Activated gamma-delta T cell treated with anti-CD3 and anti-CD28 coated beads, Interleukin-2, amount 50 U/mL, for 16 hours (primary cell): ENCODE measurements around the gene PPM1H.

Experiments
- DNase-seq: peaks from one replicate; pipeline ENCODE4 v3.0.0-alpha.2; 2020; ENCODE audit warnings: low read depth

Gene PPM1H

DNA sequence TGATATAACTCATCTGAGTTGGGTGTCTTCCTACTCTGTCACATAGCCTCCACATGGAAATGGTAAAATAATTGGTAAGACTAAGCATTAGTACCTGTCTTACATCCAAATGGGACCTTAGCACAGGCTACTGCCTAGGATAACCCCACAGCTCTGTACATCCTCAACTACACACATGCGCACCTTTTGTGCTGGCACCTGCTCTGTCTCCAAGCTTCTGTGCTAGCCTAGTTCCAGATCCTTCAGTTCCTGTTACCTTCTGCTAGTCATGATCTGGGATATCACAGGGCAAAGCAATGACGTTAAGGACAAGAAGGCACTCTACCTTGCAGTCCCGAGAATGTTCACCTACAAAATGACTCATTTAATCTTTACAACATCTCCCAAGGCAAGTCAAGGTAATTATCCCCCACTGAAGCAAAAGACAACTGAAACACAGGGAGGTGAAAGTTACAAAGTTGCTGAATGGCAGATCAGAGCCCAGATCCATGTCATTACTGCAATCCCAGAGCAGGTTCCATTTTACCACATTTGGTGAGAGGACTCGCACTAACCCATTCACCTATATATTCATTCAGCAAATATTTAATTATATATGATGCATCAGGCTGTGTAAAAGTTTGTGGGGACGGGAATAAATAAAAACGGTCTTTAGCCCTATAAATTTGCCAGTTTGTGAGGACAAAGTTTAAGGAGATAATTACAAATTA is 61.7 kb downstream of the PPM1H start:
- DNase-seq = no peak

DNA sequence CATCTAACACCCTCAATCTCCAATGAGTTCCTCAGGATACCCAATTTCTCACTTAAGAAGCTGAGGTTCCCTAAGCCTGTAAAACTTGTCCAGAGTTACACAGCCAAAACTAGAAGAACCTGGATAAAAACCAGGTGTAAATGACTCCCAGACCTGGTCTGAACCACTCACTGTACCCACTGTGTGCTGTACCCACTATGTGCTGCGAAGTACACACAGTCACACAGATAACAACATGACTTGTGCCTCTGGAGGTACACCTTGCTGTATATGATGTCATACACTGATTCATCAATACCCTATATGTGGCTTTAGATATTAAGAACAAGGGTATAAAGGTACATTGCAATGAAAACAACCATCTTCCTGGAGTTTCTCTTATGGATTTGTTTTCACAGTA is 66.1 kb downstream of the PPM1H start:
- DNase-seq = no peak

- no peak for DNase-seq
Measured at GRCh38 chr12:62866451-62867082, 68.4 kb downstream of the PPM1H start.

- DNase-seq = no peak
Measured at GRCh38 chr12:62865937-62866336, 69.0 kb downstream of the PPM1H start.

- DNase-seq = no peak
Measured at GRCh38 chr12:62865065-62865464, 69.9 kb downstream of the PPM1H start.

DNA sequence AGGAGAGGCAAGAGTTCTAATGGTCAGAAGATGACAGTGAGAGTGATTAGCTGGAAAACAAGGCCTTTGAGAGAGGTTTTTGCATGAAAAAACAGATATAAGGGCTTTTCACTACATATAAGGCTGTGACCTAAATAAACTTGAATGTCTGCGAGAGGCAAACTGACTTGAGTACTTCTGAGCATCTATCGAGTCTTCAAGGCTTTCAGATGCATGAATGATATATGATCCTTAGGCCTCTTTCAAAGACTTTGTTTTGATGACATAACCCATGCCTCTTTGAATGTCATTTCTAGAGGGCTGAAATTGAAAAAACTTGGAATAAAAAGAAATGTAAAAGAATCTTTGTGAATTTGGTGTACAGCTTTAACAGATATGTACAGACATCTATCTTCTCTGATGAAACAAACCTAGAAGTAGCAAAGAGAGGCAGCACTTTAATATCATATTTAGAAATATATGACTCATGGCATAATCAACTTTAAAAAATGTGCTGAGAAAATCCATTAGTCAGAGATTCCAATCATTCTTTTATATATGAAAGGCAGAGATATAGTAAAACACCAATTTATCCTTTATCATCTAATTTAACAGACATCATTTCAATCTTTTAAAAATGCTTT is 72.6 kb downstream of the PPM1H start:
- no peak for DNase-seq

- DNase-seq = no peak
Measured at GRCh38 chr12:62861586-62861985, 73.4 kb downstream of the PPM1H start.

- DNase-seq = no peak
Measured at GRCh38 chr12:62860501-62861411, 74.2 kb downstream of the PPM1H start.

- DNase-seq = no peak
Measured at GRCh38 chr12:62860020-62860419, 74.9 kb downstream of the PPM1H start.

DNA sequence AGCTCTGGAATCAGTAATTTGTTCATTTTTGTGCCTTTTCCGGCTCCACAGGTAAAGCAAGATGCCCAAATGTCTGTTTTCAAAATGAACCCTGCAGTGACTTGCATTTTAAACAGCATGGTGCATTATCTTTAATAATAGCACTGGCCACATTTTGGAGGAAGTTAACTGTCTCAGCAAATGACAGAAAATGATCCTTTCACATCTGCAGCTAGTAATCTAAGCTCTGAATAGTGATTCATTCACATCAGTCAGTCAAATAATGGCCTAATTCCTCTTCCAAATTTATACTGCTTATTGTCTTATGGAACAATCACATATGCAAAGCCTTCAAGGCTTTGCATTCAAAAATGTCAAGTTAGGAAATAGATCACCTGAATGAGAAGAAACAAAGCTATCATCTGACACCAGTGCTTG is 75.6 kb downstream of the PPM1H start:
- no peak for DNase-seq

GRCh38 chr12:62856454-62856853 is 78.5 kb downstream of the PPM1H start:
- DNase-seq = no peak

GRCh38 chr12:62854024-62854423 is 80.9 kb downstream of the PPM1H start:
- no peak for DNase-seq

DNA sequence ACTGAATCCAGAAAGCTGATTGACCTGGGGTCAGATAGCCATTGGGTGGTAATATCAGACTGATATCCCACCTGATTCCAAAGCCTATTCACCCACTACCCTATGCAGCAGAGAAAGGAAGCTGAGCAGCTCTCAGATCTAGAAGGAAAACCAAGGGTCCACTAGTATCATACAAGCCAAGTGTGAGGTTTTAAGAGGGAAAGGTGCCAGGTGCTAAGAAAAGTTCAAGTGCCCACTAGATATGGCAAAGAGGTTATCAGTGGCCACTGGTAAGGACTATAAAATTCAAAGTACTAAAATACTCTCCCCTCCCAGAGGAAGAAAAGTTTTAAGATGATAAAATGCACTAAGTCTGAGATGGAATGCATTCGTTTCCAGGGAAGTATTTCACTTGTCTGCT is 85.6 kb downstream of the PPM1H start:
- no peak for DNase-seq

DNA sequence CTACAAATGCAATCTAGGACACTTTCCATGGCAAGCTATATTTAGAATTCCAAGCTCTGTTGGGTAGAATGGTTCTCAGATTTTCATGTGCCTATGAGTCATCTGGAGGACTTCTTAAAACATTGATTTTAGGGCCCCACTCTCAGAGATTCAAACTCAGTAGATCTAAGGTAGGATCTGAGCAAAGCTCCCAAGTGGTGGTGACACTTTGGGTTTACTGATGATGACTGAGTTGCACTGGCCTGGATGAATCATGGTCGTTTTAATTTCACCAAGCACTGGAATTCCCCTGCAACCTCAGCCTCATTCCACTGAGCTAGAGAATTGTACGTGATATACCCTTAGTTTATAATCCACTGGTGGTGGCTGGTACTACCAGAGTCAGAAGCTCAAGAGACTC is 86.5 kb downstream of the PPM1H start:
- DNase-seq = no peak

DNA sequence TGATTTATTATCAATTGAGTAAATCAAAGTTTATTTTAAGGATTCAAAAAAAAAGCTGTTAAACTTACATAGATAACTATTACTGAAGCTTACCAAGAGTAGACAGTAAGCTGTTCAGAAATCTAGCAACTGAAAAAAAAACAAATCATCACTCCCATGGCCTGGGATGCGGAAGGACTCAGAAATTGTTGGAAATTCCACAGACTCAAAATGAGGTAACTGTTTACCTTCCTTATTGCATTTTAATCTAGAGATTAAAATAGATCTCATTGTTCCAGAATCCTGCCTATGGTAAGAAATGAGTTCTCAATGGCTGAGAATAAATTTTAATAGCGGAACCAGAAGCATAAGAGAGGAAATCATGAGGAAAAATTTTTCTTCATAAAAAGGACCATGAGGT is 87.2 kb downstream of the PPM1H start:
- DNase-seq = no peak

GRCh38 chr12:62846491-62846890 is 88.5 kb downstream of the PPM1H start:
- no peak for DNase-seq

GRCh38 chr12:62844915-62845314 is 90.0 kb downstream of the PPM1H start:
- DNase-seq = no peak

- no peak for DNase-seq
Measured at GRCh38 chr12:62843716-62844115, 91.2 kb downstream of the PPM1H start.

DNA sequence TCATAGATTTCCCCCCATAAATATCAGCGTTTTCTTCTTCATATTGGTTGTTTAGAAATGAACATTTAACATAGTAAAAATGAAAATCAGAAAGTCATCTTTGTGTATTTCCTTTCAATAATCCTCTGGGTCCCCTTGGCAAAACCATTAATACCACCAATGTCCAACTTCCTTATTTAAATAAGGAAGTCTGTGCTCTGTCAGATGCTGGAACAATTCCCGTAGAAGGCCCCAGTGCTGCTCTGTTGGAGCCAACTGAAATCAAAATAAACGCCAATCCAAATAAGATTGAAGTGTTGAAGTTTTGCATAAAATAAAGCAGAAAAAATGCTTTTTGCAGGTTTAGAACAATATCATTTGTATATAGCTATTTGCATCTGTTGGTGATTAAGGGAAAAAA is 93.1 kb downstream of the PPM1H start:
- no peak for DNase-seq

- DNase-seq = no peak
Measured at GRCh38 chr12:62840806-62841205, 94.1 kb downstream of the PPM1H start.

DNA sequence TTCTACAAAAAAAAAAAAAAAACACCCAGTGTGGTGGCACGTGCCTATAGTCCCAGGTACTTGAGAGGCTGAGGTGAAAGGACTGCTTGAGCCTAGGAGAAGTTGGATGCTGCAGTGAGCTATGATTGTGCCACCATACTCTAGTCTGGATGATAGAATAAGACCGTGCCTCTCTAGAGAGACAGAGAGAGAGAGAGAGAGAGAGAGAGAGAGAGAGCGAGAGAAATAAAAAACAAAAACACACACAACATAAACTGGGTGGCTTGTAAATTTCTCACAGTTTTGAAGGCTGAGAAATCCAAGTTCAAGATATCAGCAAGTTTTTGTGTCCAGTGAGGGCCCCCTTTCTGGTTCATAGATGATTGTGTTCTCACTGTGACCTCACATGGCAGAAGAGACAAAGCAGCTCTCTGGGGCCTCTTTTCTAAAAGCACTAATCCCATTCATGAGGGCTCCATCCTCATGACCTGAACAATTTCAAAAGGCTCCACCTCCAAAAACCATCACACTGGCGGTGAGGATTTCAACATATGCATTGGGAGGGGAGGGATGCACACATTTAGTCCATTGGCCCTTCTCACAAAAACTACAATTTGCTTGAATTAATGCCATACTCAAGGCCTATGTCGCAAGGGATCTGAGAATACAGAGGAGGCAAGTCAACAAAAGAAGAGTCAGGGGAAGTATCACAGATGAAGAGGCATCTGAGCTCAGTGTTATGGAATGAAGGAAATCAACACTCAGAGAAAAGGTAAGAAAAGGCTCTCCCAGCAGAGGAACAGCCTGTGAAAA is 94.9 kb downstream of the PPM1H start:
- DNase-seq = no peak
